Lung (tissue), 12 donors: Measurements from ENCODE around the gene BEST1. TPM values are rescaled to one million over a fixed set of nuclear protein-coding genes. Genes with fewer than 3 reads are reported as not detected.

ENCODE experiments used
- ATAC-seq: fragments of 200-7000 bp; cut with Tn5 transposase; one replicate; pipeline ENCODE4 v1.9.1; 2020; ENCODE audit warnings: moderate number of reproducible peaks; ENCODE audit not compliant: insufficient read depth, low FRiP score
- DNase-seq, 3 donors: peaks; one replicate each; pipeline ENCODE4 v3.0.0-alpha.2; 2013 to 2017
- H3K27ac ChIP-seq, 2 donors: one replicate each; pipeline ENCODE4 v1.5.1; 2013; ENCODE audit warnings: mild to moderate bottlenecking in 2 of 2, moderate library complexity in 2 of 2, control low read depth in 1 of 2, inconsistent platforms in 1 of 2, low read depth in 1 of 2, low read length in 1 of 2
- H3K27me3 ChIP-seq, 3 donors: one replicate each; pipeline ENCODE4 v1.5.1; 2013; ENCODE audit warnings: low read length in 2 of 3; ENCODE audit not compliant: control insufficient read depth in 3 of 3, insufficient read depth in 3 of 3
- H3K36me3 ChIP-seq, 4 donors: one replicate each; pipeline ENCODE4 v1.5.1; 2013; ENCODE audit warnings: low read length in 4 of 4, mild to moderate bottlenecking in 1 of 4, moderate library complexity in 1 of 4; ENCODE audit not compliant: control insufficient read depth in 4 of 4, insufficient read depth in 4 of 4
- H3K4me1 ChIP-seq, 5 donors: one replicate each; pipeline ENCODE4 v1.5.1; 2013; ENCODE audit warnings: low read length in 5 of 5, mild to moderate bottlenecking in 2 of 5, moderate library complexity in 1 of 5; ENCODE audit not compliant: control insufficient read depth in 5 of 5, insufficient read depth in 5 of 5
- H3K4me3 ChIP-seq: one replicate; pipeline ENCODE4 v1.5.1; 2013; ENCODE audit warnings: mild to moderate bottlenecking, control low read depth, moderate library complexity
- H3K9ac ChIP-seq, 2 donors: one replicate each; pipeline ENCODE4 v1.5.1; 2013; ENCODE audit warnings: low read length in 2 of 2, control low read depth in 1 of 2; ENCODE audit not compliant: insufficient read depth in 1 of 2
- H3K9me3 ChIP-seq, 4 donors: one replicate each; pipeline ENCODE4 v1.5.1; 2013; ENCODE audit warnings: low read length in 3 of 4, mild to moderate bottlenecking in 1 of 4, moderate library complexity in 1 of 4; ENCODE audit not compliant: control insufficient read depth in 4 of 4, insufficient read depth in 3 of 4
- CTCF ChIP-seq: IDR thresholded peaks from 2 replicates; pipeline ENCODE4 v1.5.1; 2012; ENCODE audit warnings: mild to moderate bottlenecking; ENCODE audit errors: control extremely low read depth, extremely low read depth
- WGBS, 2 donors: extraction: QIAGEN DNeasy Blood & Tissue Kit; methylation state at CpG; one replicate each; pipeline ENCODE4 v1.1.7; 2013; 5-methylcytosine and 5-hydroxymethylcytosine counted together
- polyA plus RNA-seq, 2 donors: library from polyadenylated mRNA; stranded (reverse); fragments of 200-250 nt; gene quantifications; one replicate each; pipeline ENCODE4 v1.2.1, GENCODE V29; 2013
- total RNA-seq, 2 donors: library from RNA; depleted of rRNA in 1 of 2; stranded (reverse); fragments of >200 nt in 1 of 2; gene quantifications; one replicate each; pipeline ENCODE4 v1.2.1, GENCODE V29; 2014 to 2021
- donor health status: control.
- donor health status: control.
- donor health status: Bipolar disorder and iron deficiency.
- donor health status: healthy.
- donor health status: DM: yes; HTN: yes; CAD: no.

BEST1 gene
- total and polyA plus RNA-seq, 4 donors = 4.9 to 27.3 (median 11.3) TPM

- ATAC-seq = peak; percentile 66
- no peak for TF ChIP-seq CTCF
- Histone ChIP-seq H3K9me3 (no peaks in the 10 kb centered on the region), H3K4me3 (no peak overlapping the region), H3K36me3 (no peaks in the 10 kb centered on the region), H3K27ac (no peak overlapping the region), H3K4me1 (peaks cover 0 to 8% (median 1%) of the 10 kb centered on the region in 5 donors), H3K9ac (no peak overlapping the region), H3K27me3 (no peaks in the 10 kb centered on the region)
- 54% methylated on average over 2 of the region's 2 CpGs for WGBS, 2 donors
- no peak for DNase-seq
Measured at GRCh38 chr11:62004473-62004872, 54.3 kb downstream of the BEST1 start.

GRCh38 chr11:62008193-62008592 lies 58.0 kb downstream of the BEST1 start:
- H3K36me3 ChIP-seq = no peaks in the 10 kb centered on the region
- ATAC-seq = no peak
- H3K4me1 ChIP-seq = peaks cover 0 to 6% (median 0%) of the 10 kb centered on the region in 5 donors
- no peak for TF ChIP-seq CTCF
- no peak overlapping the region for H3K27ac ChIP-seq
- WGBS, 2 donors = 95 to 97% methylated on average over 1 of the region's 1 CpG
- H3K9me3 ChIP-seq = no peaks in the 10 kb centered on the region
- DNase-seq = no peak
- H3K9ac ChIP-seq = no peak overlapping the region
- no peak overlapping the region for H3K4me3 ChIP-seq
- H3K27me3 ChIP-seq = no peaks in the 10 kb centered on the region

GRCh38 chr11:62010935-62011528 lies 60.9 kb downstream of the BEST1 start:
- Histone ChIP-seq H3K4me1 (no peaks in the 10 kb centered on the region), H3K27ac (no peak overlapping the region), H3K9me3 (no peaks in the 10 kb centered on the region), H3K27me3 (no peaks in the 10 kb centered on the region), H3K36me3 (no peaks in the 10 kb centered on the region), H3K4me3 (no peak overlapping the region), H3K9ac (no peak overlapping the region)
- DNase-seq (no peak), ATAC-seq (no peak)
- 86 to 95% methylated on average over 4 of the region's 4 CpGs for WGBS, 2 donors
- no peak for TF ChIP-seq CTCF

GRCh38 chr11:62011881-62012280 lies 61.7 kb downstream of the BEST1 start:
- H3K27ac ChIP-seq = no peak overlapping the region
- no peak overlapping the region for H3K9ac ChIP-seq
- H3K9me3 ChIP-seq = no peaks in the 10 kb centered on the region
- H3K4me1 ChIP-seq = no peaks in the 10 kb centered on the region
- WGBS, 2 donors = 96% methylated on average over 9 of the region's 9 CpGs
- no peaks in the 10 kb centered on the region for H3K36me3 ChIP-seq
- ATAC-seq = no peak
- TF ChIP-seq CTCF = no peak
- DNase-seq = no peak
- H3K27me3 ChIP-seq = no peaks in the 10 kb centered on the region
- H3K4me3 ChIP-seq = no peak overlapping the region
